ENCODE data around the gene SELENOK. TPM values are rescaled to one million over a fixed set of nuclear protein-coding genes. Genes with fewer than 3 reads are reported as not detected.

Gene SELENOK
- total RNA-seq, 1 experiment from 2014 or later, result 51.1 TPM

GRCh38 chr3:53843195-53844177 is 48.2 kb downstream of the SELENOK start:
- no peaks in the 10 kb centered on the region for H3K36me3 ChIP-seq
- no peak overlapping the region for H3K27ac ChIP-seq
- DNase-seq (ENCODE audit: low read depth in 1 of 2, low spot score in 2 of 2), result no peak
- H3K4me3 ChIP-seq, result no peak overlapping the region
- no peaks in the 10 kb centered on the region for H3K9me3 ChIP-seq (replicated peaks)
- peaks cover 11% of the 10 kb centered on the region for H3K4me1 ChIP-seq (replicated peaks)
- H3K27me3 ChIP-seq (replicated peaks), result peaks cover 34% of the 10 kb centered on the region

GRCh38 chr3:53842436-53843194 is 49.0 kb downstream of the SELENOK start:
- H3K9me3 ChIP-seq (replicated peaks), result no peaks in the 10 kb centered on the region
- H3K4me3 ChIP-seq, result no peak overlapping the region
- no peak overlapping the region for H3K27ac ChIP-seq
- peaks cover 11% of the 10 kb centered on the region for H3K4me1 ChIP-seq (replicated peaks)
- H3K36me3 ChIP-seq, result no peaks in the 10 kb centered on the region
- H3K27me3 ChIP-seq (replicated peaks), result peaks cover 31% of the 10 kb centered on the region
- DNase-seq (ENCODE audit: low read depth in 1 of 2, low spot score in 2 of 2), result no peak

- no peak overlapping the region for H3K27ac ChIP-seq
- H3K9me3 ChIP-seq (replicated peaks), result no peaks in the 10 kb centered on the region
Measured at GRCh38 chr3:53841296-53841695, 50.4 kb downstream of the SELENOK start.

GRCh38 chr3:53837331-53837730 is 54.3 kb downstream of the SELENOK start:
- no peak overlapping the region for H3K4me3 ChIP-seq
- H3K27me3 ChIP-seq (replicated peaks), result no peaks in the 10 kb centered on the region
- H3K9me3 ChIP-seq (replicated peaks), result no peaks in the 10 kb centered on the region
- no peaks in the 10 kb centered on the region for H3K4me1 ChIP-seq (replicated peaks)
- H3K27ac ChIP-seq, result no peak overlapping the region
- no peak for DNase-seq (ENCODE audit: low read depth in 1 of 2, low spot score in 2 of 2)
- no peaks in the 10 kb centered on the region for H3K36me3 ChIP-seq

More at GRCh38 chr3:53841296-53841695, 50.4 kb downstream of the SELENOK start:
- DNase-seq (ENCODE audit: low read depth in 1 of 2, low spot score in 2 of 2), result no peak
- Histone ChIP-seq H3K4me1 (replicated peaks) (peaks cover 8% of the 10 kb centered on the region), H3K4me3 (no peak overlapping the region), H3K36me3 (no peaks in the 10 kb centered on the region), H3K27me3 (replicated peaks) (peaks cover 18% of the 10 kb centered on the region)

- Histone ChIP-seq H3K4me1 (replicated peaks) (no peaks in the 10 kb centered on the region), H3K27ac (no peak overlapping the region), H3K9me3 (replicated peaks) (no peaks in the 10 kb centered on the region), H3K27me3 (replicated peaks) (no peaks in the 10 kb centered on the region), H3K4me3 (no peak overlapping the region), H3K36me3 (no peaks in the 10 kb centered on the region)
- no peak for DNase-seq (ENCODE audit: low read depth in 1 of 2, low spot score in 2 of 2)
Measured at GRCh38 chr3:53836084-53836872, 55.4 kb downstream of the SELENOK start.

- Histone ChIP-seq H3K9me3 (replicated peaks) (no peaks in the 10 kb centered on the region), H3K27ac (no peak overlapping the region), H3K27me3 (replicated peaks) (no peaks in the 10 kb centered on the region)
Measured at GRCh38 chr3:53835257-53835656, 56.4 kb downstream of the SELENOK start.

GRCh38 chr3:53834429-53835095 is 57.1 kb downstream of the SELENOK start:
- Histone ChIP-seq H3K9me3 (replicated peaks) (no peaks in the 10 kb centered on the region), H3K27ac (no peak overlapping the region), H3K27me3 (replicated peaks) (no peaks in the 10 kb centered on the region), H3K4me1 (replicated peaks) (no peaks in the 10 kb centered on the region), H3K36me3 (no peaks in the 10 kb centered on the region), H3K4me3 (no peak overlapping the region)
- DNase-seq (ENCODE audit: low read depth in 1 of 2, low spot score in 2 of 2), result no peak

More at GRCh38 chr3:53835257-53835656, 56.4 kb downstream of the SELENOK start:
- Histone ChIP-seq H3K4me3 (no peak overlapping the region), H3K36me3 (no peaks in the 10 kb centered on the region), H3K4me1 (replicated peaks) (no peaks in the 10 kb centered on the region)
- DNase-seq (ENCODE audit: low read depth in 1 of 2, low spot score in 2 of 2), result no peak

Other genes with a start within 250 kb of the SELENOK start
- gene CHDH, start 45.4 kb downstream of the SELENOK start, total RNA-seq (2014; rRNA removed; shearing (Covaris generic)), result 0.47 TPM in 1 of 2 replicates, not detected in the other
- gene IL17RB, start 45.3 kb downstream of the SELENOK start, total RNA-seq (2014; rRNA removed; shearing (Covaris generic)), result not detected in 2 replicates
- gene ACTR8, start 9.7 kb downstream of the SELENOK start, total RNA-seq (2014; rRNA removed; shearing (Covaris generic)), result 11.7 and 21.4 TPM in 2 replicates
- not detected in 2 replicates for gene CACNA2D3, start 230.7 kb upstream of the SELENOK start, total RNA-seq (2014; rRNA removed; shearing (Covaris generic))